DND-41 (cell line): ENCODE data around the gene CCDC136.

Experiments
- ATAC-seq: fragments of 200-7000 bp; cut with Tn5 transposase; 3 replicates; pipeline ENCODE4 v1.9.1; 2021; ENCODE audit warnings: low read depth; ENCODE audit not compliant: insufficient read depth
- DNase-seq: peaks from one replicate; pipeline ENCODE4 v3.0.0-alpha.2; 2020
- H2AFZ ChIP-seq: 2 replicates; pipeline ENCODE4 v1.6.0; 2012; ENCODE audit warnings: low read depth, low read length
- H3K27ac ChIP-seq: 2 replicates; pipeline ENCODE4 v1.5.1; 2012; ENCODE audit warnings: low read length, inconsistent platforms
- H3K27me3 ChIP-seq: fragments of 200-600 bp; sonication (generic); 2 replicates; pipeline ENCODE4 v1.6.0; 2012; ENCODE audit warnings: low read length, mild to moderate bottlenecking, inconsistent platforms; ENCODE audit not compliant: insufficient read depth, poor library complexity
- H3K36me3 ChIP-seq: 2 replicates; pipeline ENCODE4 v1.5.1; 2012; ENCODE audit warnings: low read length, inconsistent platforms; ENCODE audit not compliant: insufficient read depth
- H3K4me1 ChIP-seq: 2 replicates; pipeline ENCODE4 v1.5.1; 2012; ENCODE audit warnings: mild to moderate bottlenecking, low read length; ENCODE audit not compliant: insufficient read depth
- H3K4me2 ChIP-seq: 2 replicates; pipeline ENCODE4 v1.6.0; 2012; ENCODE audit warnings: mild to moderate bottlenecking, moderate library complexity, low read length, inconsistent platforms; ENCODE audit not compliant: insufficient read depth
- H3K4me3 ChIP-seq, 2 experiments: fragments of 200-600 bp in 1 of 2; shearing (Covaris generic) in 1 of 2; 2 replicates each; pipeline ENCODE4 v1.5.1; 2012 to 2016; ENCODE audit warnings: inconsistent platforms in 2 of 2, low read length in 2 of 2, mild to moderate bottlenecking in 2 of 2, low read depth in 1 of 2, moderate library complexity in 1 of 2
- H3K79me2 ChIP-seq: 2 replicates; pipeline ENCODE4 v1.6.0; 2012; ENCODE audit warnings: low read length, inconsistent platforms; ENCODE audit not compliant: insufficient read depth
- H3K9ac ChIP-seq: 2 replicates; pipeline ENCODE4 v1.6.0; 2012; ENCODE audit warnings: low read depth, mild to moderate bottlenecking, inconsistent platforms, low read length, moderate library complexity
- H3K9me3 ChIP-seq: 2 replicates; pipeline ENCODE4 v1.5.1; 2012; ENCODE audit warnings: low read length, moderate library complexity, mild to moderate bottlenecking, inconsistent platforms; ENCODE audit not compliant: insufficient read depth, severe bottlenecking
- H4K20me1 ChIP-seq: 2 replicates; pipeline ENCODE4 v1.6.0; 2012; ENCODE audit warnings: low read length; ENCODE audit not compliant: insufficient read depth
- CTCF ChIP-seq: IDR thresholded peaks from 2 replicates; pipeline ENCODE4 v1.5.1; 2012; ENCODE audit warnings: borderline replicate concordance, low read length, moderate library complexity, mild to moderate bottlenecking; ENCODE audit not compliant: poor library complexity, severe bottlenecking; ENCODE audit errors: extremely low read depth
- EZH2 ChIP-seq: IDR thresholded peaks from 3 replicates; pipeline ENCODE4 v1.6.1; 2012; ENCODE audit warnings: borderline replicate concordance, low read depth, mild to moderate bottlenecking, moderate library complexity, low read length, inconsistent platforms; ENCODE audit not compliant: severe bottlenecking

Gene CCDC136

GRCh38 chr7:128854396-128854795, 62.6 kb downstream of the CCDC136 start:
- no peak overlapping the region for H2AFZ ChIP-seq
- H3K36me3 ChIP-seq, result no peaks in the 10 kb centered on the region
- no peaks in the 10 kb centered on the region for H3K4me1 ChIP-seq
- no peaks in the 10 kb centered on the region for H4K20me1 ChIP-seq
- H3K9ac ChIP-seq, result no peak overlapping the region
- ATAC-seq, result no peak
- H3K27ac ChIP-seq, result no peak overlapping the region
- H3K4me2 ChIP-seq, result no peak overlapping the region
- no peak for TF ChIP-seq CTCF
- no peak for TF ChIP-seq EZH2
- H3K4me3 ChIP-seq, result no peak overlapping the region
- no peaks in the 10 kb centered on the region for H3K79me2 ChIP-seq
- H3K27me3 ChIP-seq, result no peaks in the 10 kb centered on the region
- H3K9me3 ChIP-seq, result no peaks in the 10 kb centered on the region
- no peak for DNase-seq

- no peak for TF ChIP-seq EZH2
- no peak for TF ChIP-seq CTCF
- DNase-seq (no peak), ATAC-seq (no peak)
- Histone ChIP-seq H3K9ac (no peak overlapping the region), H3K4me3 (no peak overlapping the region), H3K79me2 (no peaks in the 10 kb centered on the region), H3K36me3 (no peaks in the 10 kb centered on the region), H4K20me1 (no peaks in the 10 kb centered on the region), H3K27ac (no peak overlapping the region), H2AFZ (no peak overlapping the region), H3K9me3 (no peaks in the 10 kb centered on the region), H3K4me1 (no peaks in the 10 kb centered on the region), H3K27me3 (no peaks in the 10 kb centered on the region), H3K4me2 (no peak overlapping the region)
Measured at GRCh38 chr7:128855559-128855958, 63.8 kb downstream of the CCDC136 start.

GRCh38 chr7:128856001-128856718, 64.4 kb downstream of the CCDC136 start:
- no peaks in the 10 kb centered on the region for H3K79me2 ChIP-seq

More at GRCh38 chr7:128856001-128856718, 64.4 kb downstream of the CCDC136 start:
- TF ChIP-seq EZH2 (no peak), CTCF (no peak)
- Histone ChIP-seq H2AFZ (no peak overlapping the region), H3K4me2 (no peak overlapping the region), H4K20me1 (no peaks in the 10 kb centered on the region), H3K36me3 (no peaks in the 10 kb centered on the region), H3K27ac (no peak overlapping the region), H3K27me3 (no peaks in the 10 kb centered on the region), H3K4me3 (no peak overlapping the region), H3K9me3 (no peaks in the 10 kb centered on the region), H3K4me1 (no peaks in the 10 kb centered on the region), H3K9ac (no peak overlapping the region)
- ATAC-seq (no peak), DNase-seq (no peak)
